SK-N-SH treated with all-trans-retinoic acid at 6 μM for 48 hours (cell line): ENCODE results near the gene SMC4.

Source experiments
- ATAC-seq: fragments of 200-7000 bp; cut with Tn5 transposase; 3 replicates; pipeline ENCODE4 v1.9.1; 2020; ENCODE audit warnings: mild to moderate bottlenecking, moderate library complexity
- ARNTL ChIP-seq: fragments of 450-650 bp; formaldehyde crosslinking; IDR thresholded peaks from 2 replicates; pipeline ENCODE4 v1.5.0; 2020; ENCODE audit warnings: low read depth, mild to moderate bottlenecking, moderate library complexity, borderline replicate concordance
- BACH2 ChIP-seq: fragments of 250-450 bp; sonication (Bioruptor Pico); IDR thresholded peaks from 2 replicates; pipeline ENCODE4 v1.9.0; 2021; ENCODE audit warnings: mild to moderate bottlenecking, borderline replicate concordance
- CSDC2 ChIP-seq: fragments of 250-450 bp; sonication (Bioruptor Pico); IDR thresholded peaks from 2 replicates; pipeline ENCODE4 v1.5.0; 2020; ENCODE audit warnings: mild to moderate bottlenecking, moderate library complexity
- ESRRG ChIP-seq: fragments of 250-450 bp; sonication (Bioruptor Pico); IDR thresholded peaks from 2 replicates; pipeline ENCODE4 v1.6.1; 2021; ENCODE audit warnings: mild to moderate bottlenecking
- GLIS3 ChIP-seq: fragments of 250-450 bp; sonication (Bioruptor Pico); IDR thresholded peaks from 2 replicates; pipeline ENCODE4 v1.5.0; 2020; ENCODE audit warnings: mild to moderate bottlenecking, moderate library complexity
- ISL1 ChIP-seq: fragments of 250-450 bp; sonication (Bioruptor Pico); IDR thresholded peaks from 2 replicates; pipeline ENCODE4 v2.1.2; 2022; ENCODE audit warnings: mild to moderate bottlenecking, moderate library complexity
- OSR1 ChIP-seq: fragments of 250-450 bp; sonication (Bioruptor Pico); IDR thresholded peaks from 2 replicates; pipeline ENCODE4 v1.8.0; 2022; ENCODE audit warnings: moderate library complexity, mild to moderate bottlenecking, inconsistent platforms
- PPARA ChIP-seq: fragments of 250-450 bp; sonication (Bioruptor Pico); IDR thresholded peaks from 2 replicates; pipeline ENCODE4 v1.5.0; 2020; ENCODE audit warnings: mild to moderate bottlenecking, borderline replicate concordance
- RARB ChIP-seq: fragments of 250-450 bp; sonication (Bioruptor Pico); IDR thresholded peaks from 2 replicates; pipeline ENCODE4 v1.8.0; 2021; ENCODE audit warnings: mild to moderate bottlenecking, moderate library complexity
- SNAI2 ChIP-seq: fragments of 250-450 bp; sonication (Bioruptor Pico); IDR thresholded peaks from 2 replicates; pipeline ENCODE4 v1.5.0; 2020; ENCODE audit warnings: mild to moderate bottlenecking, moderate library complexity
- TCF4 ChIP-seq: fragments of 250-450 bp; sonication (Bioruptor Pico); IDR thresholded peaks from 2 replicates; pipeline ENCODE4 v1.8.0; 2021; ENCODE audit warnings: mild to moderate bottlenecking, moderate library complexity, borderline replicate concordance
- TOX ChIP-seq: fragments of 250-450 bp; sonication (Bioruptor Pico); IDR thresholded peaks from 2 replicates; pipeline ENCODE4 v1.8.0; 2021; ENCODE audit warnings: mild to moderate bottlenecking, moderate library complexity, borderline replicate concordance
- ZC3H10 ChIP-seq: fragments of 250-450 bp; sonication (Bioruptor Pico); IDR thresholded peaks from 2 replicates; pipeline ENCODE4 v1.5.1; 2021; ENCODE audit warnings: mild to moderate bottlenecking, moderate library complexity
- ZFP3 ChIP-seq: fragments of 250-450 bp; sonication (Bioruptor Pico); IDR thresholded peaks from 2 replicates; pipeline ENCODE4 v1.5.0; 2020; ENCODE audit warnings: mild to moderate bottlenecking, moderate library complexity
- ZFP30 ChIP-seq: fragments of 450-650 bp; formaldehyde crosslinking; IDR thresholded peaks from 2 replicates; pipeline ENCODE4 v1.5.0; 2022; ENCODE audit warnings: mild to moderate bottlenecking, moderate library complexity
- ZNF70 ChIP-seq: fragments of 450-650 bp; formaldehyde crosslinking; IDR thresholded peaks from 2 replicates; pipeline ENCODE4 v1.5.0; 2020; ENCODE audit warnings: mild to moderate bottlenecking, moderate library complexity
- ZNF8 ChIP-seq: fragments of 450-650 bp; formaldehyde crosslinking; IDR thresholded peaks from 2 replicates; pipeline ENCODE4 v1.5.0; 2020; ENCODE audit warnings: mild to moderate bottlenecking, moderate library complexity
- TF ChIP-seq, protein P1 (sequence below): fragments of 250-450 bp; sonication (Bioruptor Pico); IDR thresholded peaks from 2 replicates; pipeline ENCODE4 v1.8.0; 2020; ENCODE audit warnings: mild to moderate bottlenecking, moderate library complexity, borderline replicate concordance
- TF ChIP-seq, protein P2 (sequence below): fragments of 250-450 bp; sonication (Bioruptor Pico); IDR thresholded peaks from 2 replicates; pipeline ENCODE4 v1.5.1; 2021; ENCODE audit warnings: mild to moderate bottlenecking, moderate library complexity
- TF ChIP-seq, protein P3 (sequence below): fragments of 250-450 bp; sonication (Bioruptor Pico); IDR thresholded peaks from 2 replicates; pipeline ENCODE4 v1.8.0; 2021; ENCODE audit warnings: low read depth, mild to moderate bottlenecking, moderate library complexity, borderline replicate concordance
- TF ChIP-seq, protein P4 (sequence below): fragments of 250-450 bp; sonication (Bioruptor Pico); IDR thresholded peaks from 2 replicates; pipeline ENCODE4 v1.5.0; 2020; ENCODE audit warnings: mild to moderate bottlenecking, moderate library complexity
- TF ChIP-seq, protein P5 (sequence below): fragments of 250-450 bp; sonication (Bioruptor Pico); IDR thresholded peaks from 2 replicates; pipeline ENCODE4 v1.5.1; 2020; ENCODE audit warnings: low read depth, mild to moderate bottlenecking, moderate library complexity

Gene SMC4

DNA sequence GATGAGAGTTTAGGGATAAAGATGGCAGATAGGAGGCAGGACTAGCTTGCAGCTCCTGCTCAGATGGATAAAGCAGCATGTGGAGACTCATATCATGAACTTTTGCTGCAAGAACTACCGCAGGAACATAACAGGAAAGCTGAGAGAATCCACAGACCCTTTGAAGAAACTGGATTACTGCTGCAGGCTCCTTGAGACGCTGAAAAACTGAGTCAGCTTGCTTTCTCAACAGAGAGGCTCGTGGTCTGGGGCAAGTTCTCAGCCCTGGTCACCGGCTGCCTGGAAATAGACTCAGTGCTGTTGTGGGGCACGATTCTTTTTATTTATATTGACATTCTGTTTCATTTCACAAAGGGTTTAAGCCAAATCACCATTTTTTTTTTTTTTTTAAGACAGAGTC lies 78.9 kb downstream of the SMC4 start:
- no peak; the same call in 2 of the 3 replicates for ATAC-seq
- TF ChIP-seq ZC3H10 (CRISPR knock-in tag) (no peak), TCF4 (CRISPR knock-in tag) (no peak), ZNF8 (CRISPR knock-in tag) (no peak), ESRRG (CRISPR knock-in tag) (no peak), OSR1 (CRISPR knock-in tag) (no peak), CSDC2 (CRISPR knock-in tag) (no peak), GLIS3 (CRISPR knock-in tag) (no peak), PPARA (CRISPR knock-in tag) (no peak), ISL1 (no peak), TOX (no peak), ZNF70 (CRISPR knock-in tag) (no peak)
- TF ChIP-seq, protein P1, sequence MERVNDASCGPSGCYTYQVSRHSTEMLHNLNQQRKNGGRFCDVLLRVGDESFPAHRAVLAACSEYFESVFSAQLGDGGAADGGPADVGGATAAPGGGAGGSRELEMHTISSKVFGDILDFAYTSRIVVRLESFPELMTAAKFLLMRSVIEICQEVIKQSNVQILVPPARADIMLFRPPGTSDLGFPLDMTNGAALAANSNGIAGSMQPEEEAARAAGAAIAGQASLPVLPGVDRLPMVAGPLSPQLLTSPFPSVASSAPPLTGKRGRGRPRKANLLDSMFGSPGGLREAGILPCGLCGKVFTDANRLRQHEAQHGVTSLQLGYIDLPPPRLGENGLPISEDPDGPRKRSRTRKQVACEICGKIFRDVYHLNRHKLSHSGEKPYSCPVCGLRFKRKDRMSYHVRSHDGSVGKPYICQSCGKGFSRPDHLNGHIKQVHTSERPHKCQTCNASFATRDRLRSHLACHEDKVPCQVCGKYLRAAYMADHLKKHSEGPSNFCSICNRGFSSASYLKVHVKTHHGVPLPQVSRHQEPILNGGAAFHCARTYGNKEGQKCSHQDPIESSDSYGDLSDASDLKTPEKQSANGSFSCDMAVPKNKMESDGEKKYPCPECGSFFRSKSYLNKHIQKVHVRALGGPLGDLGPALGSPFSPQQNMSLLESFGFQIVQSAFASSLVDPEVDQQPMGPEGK = no peak
- TF ChIP-seq, protein P2, sequence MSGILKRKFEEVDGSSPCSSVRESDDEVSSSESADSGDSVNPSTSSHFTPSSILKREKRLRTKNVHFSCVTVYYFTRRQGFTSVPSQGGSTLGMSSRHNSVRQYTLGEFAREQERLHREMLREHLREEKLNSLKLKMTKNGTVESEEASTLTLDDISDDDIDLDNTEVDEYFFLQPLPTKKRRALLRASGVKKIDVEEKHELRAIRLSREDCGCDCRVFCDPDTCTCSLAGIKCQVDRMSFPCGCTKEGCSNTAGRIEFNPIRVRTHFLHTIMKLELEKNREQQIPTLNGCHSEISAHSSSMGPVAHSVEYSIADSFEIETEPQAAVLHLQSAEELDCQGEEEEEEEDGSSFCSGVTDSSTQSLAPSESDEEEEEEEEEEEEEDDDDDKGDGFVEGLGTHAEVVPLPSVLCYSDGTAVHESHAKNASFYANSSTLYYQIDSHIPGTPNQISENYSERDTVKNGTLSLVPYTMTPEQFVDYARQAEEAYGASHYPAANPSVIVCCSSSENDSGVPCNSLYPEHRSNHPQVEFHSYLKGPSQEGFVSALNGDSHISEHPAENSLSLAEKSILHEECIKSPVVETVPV (CRISPR knock-in tag) = no peak
- TF ChIP-seq, protein P3, sequence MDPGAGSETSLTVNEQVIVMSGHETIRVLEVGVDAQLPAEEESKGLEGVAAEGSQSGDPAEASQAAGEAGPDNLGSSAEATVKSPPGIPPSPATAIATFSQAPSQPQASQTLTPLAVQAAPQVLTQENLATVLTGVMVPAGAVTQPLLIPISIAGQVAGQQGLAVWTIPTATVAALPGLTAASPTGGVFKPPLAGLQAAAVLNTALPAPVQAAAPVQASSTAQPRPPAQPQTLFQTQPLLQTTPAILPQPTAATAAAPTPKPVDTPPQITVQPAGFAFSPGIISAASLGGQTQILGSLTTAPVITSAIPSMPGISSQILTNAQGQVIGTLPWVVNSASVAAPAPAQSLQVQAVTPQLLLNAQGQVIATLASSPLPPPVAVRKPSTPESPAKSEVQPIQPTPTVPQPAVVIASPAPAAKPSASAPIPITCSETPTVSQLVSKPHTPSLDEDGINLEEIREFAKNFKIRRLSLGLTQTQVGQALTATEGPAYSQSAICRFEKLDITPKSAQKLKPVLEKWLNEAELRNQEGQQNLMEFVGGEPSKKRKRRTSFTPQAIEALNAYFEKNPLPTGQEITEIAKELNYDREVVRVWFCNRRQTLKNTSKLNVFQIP = no peak
- TF ChIP-seq, all 23 proteins: peak for 0

DNA sequence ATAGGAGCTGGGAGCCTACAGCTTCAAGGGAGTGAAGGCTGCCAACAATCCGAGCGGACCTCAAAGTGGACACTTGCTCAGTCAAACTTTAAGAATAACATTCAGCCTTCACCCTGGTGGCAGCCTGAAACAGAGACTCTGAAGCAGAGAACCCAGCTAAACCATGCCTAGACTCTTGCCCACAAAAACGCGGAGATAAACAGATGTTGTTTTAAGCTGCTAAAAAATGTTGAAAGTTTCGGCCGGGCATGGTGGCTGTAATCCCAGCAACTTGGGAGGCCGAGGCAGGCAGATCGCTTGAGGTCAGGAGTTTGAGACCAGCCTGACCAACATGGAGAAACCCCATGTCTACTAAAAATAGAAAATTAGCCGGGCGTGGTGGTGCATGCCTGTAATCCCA lies 79.9 kb downstream of the SMC4 start:
- TF ChIP-seq ZNF8 (CRISPR knock-in tag) (no peak), PPARA (CRISPR knock-in tag) (no peak), BACH2 (CRISPR knock-in tag) (no peak), ZFP3 (CRISPR knock-in tag) (no peak), SNAI2 (CRISPR knock-in tag) (no peak), RARB (CRISPR knock-in tag) (no peak), OSR1 (CRISPR knock-in tag) (no peak), ZFP30 (no peak), GLIS3 (CRISPR knock-in tag) (no peak), ZNF70 (CRISPR knock-in tag) (no peak), ARNTL (no peak), ESRRG (CRISPR knock-in tag) (no peak), ISL1 (no peak), ZC3H10 (CRISPR knock-in tag) (no peak)
- TF ChIP-seq, protein P1 = no peak
- TF ChIP-seq, protein P2 (CRISPR knock-in tag) = no peak
- TF ChIP-seq, protein P4, sequence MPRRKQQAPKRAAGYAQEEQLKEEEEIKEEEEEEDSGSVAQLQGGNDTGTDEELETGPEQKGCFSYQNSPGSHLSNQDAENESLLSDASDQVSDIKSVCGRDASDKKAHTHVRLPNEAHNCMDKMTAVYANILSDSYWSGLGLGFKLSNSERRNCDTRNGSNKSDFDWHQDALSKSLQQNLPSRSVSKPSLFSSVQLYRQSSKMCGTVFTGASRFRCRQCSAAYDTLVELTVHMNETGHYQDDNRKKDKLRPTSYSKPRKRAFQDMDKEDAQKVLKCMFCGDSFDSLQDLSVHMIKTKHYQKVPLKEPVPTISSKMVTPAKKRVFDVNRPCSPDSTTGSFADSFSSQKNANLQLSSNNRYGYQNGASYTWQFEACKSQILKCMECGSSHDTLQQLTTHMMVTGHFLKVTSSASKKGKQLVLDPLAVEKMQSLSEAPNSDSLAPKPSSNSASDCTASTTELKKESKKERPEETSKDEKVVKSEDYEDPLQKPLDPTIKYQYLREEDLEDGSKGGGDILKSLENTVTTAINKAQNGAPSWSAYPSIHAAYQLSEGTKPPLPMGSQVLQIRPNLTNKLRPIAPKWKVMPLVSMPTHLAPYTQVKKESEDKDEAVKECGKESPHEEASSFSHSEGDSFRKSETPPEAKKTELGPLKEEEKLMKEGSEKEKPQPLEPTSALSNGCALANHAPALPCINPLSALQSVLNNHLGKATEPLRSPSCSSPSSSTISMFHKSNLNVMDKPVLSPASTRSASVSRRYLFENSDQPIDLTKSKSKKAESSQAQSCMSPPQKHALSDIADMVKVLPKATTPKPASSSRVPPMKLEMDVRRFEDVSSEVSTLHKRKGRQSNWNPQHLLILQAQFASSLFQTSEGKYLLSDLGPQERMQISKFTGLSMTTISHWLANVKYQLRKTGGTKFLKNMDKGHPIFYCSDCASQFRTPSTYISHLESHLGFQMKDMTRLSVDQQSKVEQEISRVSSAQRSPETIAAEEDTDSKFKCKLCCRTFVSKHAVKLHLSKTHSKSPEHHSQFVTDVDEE = no peak
- TF ChIP-seq, protein P5, sequence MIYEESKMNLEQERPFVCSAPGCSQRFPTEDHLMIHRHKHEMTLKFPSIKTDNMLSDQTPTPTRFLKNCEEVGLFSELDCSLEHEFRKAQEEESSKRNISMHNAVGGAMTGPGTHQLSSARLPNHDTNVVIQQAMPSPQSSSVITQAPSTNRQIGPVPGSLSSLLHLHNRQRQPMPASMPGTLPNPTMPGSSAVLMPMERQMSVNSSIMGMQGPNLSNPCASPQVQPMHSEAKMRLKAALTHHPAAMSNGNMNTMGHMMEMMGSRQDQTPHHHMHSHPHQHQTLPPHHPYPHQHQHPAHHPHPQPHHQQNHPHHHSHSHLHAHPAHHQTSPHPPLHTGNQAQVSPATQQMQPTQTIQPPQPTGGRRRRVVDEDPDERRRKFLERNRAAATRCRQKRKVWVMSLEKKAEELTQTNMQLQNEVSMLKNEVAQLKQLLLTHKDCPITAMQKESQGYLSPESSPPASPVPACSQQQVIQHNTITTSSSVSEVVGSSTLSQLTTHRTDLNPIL (CRISPR knock-in tag) = no peak
- no peak for ATAC-seq
